Heart right ventricle (tissue), 16 donors: Measurements from ENCODE around the gene PDE3A. TPM values are rescaled to one million over a fixed set of nuclear protein-coding genes. Genes with fewer than 3 reads are reported as not detected.

Experiments
- ATAC-seq, 8 donors: fragments of 200-7000 bp; cut with Tn5 transposase; one replicate each; pipeline ENCODE4 v1.9.1; 2020; ENCODE audit warnings: mild to moderate bottlenecking in 8 of 8, moderate library complexity in 8 of 8, moderate number of reproducible peaks in 1 of 8
- DNase-seq, 2 donors: peaks; one replicate each; pipeline ENCODE4 v3.0.0-alpha.2; 2020
- H3K27ac ChIP-seq, 10 donors: fragments of 200-600 bp; sonication (generic) in 2 of 10; one replicate each; pipeline versions ENCODE4 v1.5.0 to v1.8.0; 2020 to 2022; ENCODE audit warnings: mild to moderate bottlenecking in 3 of 10
- H3K27me3 ChIP-seq, 7 donors: fragments of 200-600 bp; one replicate each; pipeline ENCODE4 v1.8.0; 2021 to 2022; ENCODE audit warnings: mild to moderate bottlenecking in 2 of 7
- H3K36me3 ChIP-seq, 9 donors: fragments of 200-600 bp; sonication (generic) in 1 of 9; one replicate each; pipeline versions ENCODE4 v1.5.0 to v1.8.0; 2020 to 2022; ENCODE audit warnings: mild to moderate bottlenecking in 2 of 9
- H3K4me1 ChIP-seq, 9 donors: fragments of 200-600 bp; sonication (generic) in 1 of 9; one replicate each; pipeline versions ENCODE4 v1.5.0 to v1.8.0; 2020 to 2022; ENCODE audit warnings: mild to moderate bottlenecking in 4 of 9
- H3K4me3 ChIP-seq, 10 donors: fragments of 200-600 bp; sonication (generic) in 2 of 10; one replicate each; pipeline versions ENCODE4 v1.5.0 to v1.8.0; 2020 to 2022; ENCODE audit warnings: mild to moderate bottlenecking in 7 of 10, moderate library complexity in 2 of 10
- H3K9me3 ChIP-seq, 11 donors: fragments of 200-600 bp in 10 of 11; sonication (generic) in 2 of 11; one replicate each; pipeline versions ENCODE4 v1.5.0 to v1.8.0; 2013 to 2022; ENCODE audit warnings: mild to moderate bottlenecking in 2 of 11, control low read depth in 1 of 11, moderate library complexity in 1 of 11
- CTCF ChIP-seq, 9 donors: fragments of 200-600 bp; sonication (generic) in 2 of 9; IDR thresholded peaks; one replicate each; pipeline versions ENCODE4 v1.5.0 to v1.8.0; 2021 to 2022; ENCODE audit warnings: antibody characterized with exemption in 9 of 9, mild to moderate bottlenecking in 5 of 9, moderate library complexity in 1 of 9
- WGBS, 2 donors: extraction: QIAGEN DNeasy Blood & Tissue Kit; methylation state at CpG; one replicate each; pipeline ENCODE4 v1.1.7; 2013; ENCODE audit warnings: inconsistent platforms in 1 of 2; 5-methylcytosine and 5-hydroxymethylcytosine counted together
- intact Hi-C, 10 donors: fragments of 100-400 bp; cut with DNase I; formaldehyde crosslinking; loops; one replicate each; pipeline versions ENCODE4 v1.11.1 to v1.14.2; 2022
- polyA plus RNA-seq, 2 donors: library from polyadenylated mRNA; stranded (reverse); fragments of 200-250 nt; gene quantifications; one replicate each; pipeline ENCODE4 v1.2.3, GENCODE V29; 2013
- total RNA-seq, 10 donors: library from RNA; stranded (reverse); fragmentation: NEBNext Ultra II Directional in 3 of 10; extraction: Animal tissue kit (Norgen Biotek cat#: 25700) in 3 of 10; gene quantifications; one replicate each; pipeline versions ENCODE4 v1.2.1 to v1.2.4, GENCODE V29; 2021 to 2023
- donor health status: Arrhythmogenic right ventricular cardiomyopathy.
- donor health status: ischemic (EF 13 %, LVEDD 7.1; RV severe dilation, severe dysfunction).
- donor health status: healthy with polysubstance abuse.
- donor health status: DM: no; HTN: yes; CAD: no.
- donor health status: DM: no; HTN: no; CAD: no.
- donor health status: ischemic (EF 25% LVEDD 6.9; RV normal size, moderate dysfunction).
- donor health status: ischemic (EF 25% LVEDD 5.7; RV mildly dilated, moderate dysfunction).
- donor health status: healthy.
- donor health status: DM: yes; HTN: yes; CAD: no.
- donor health status: Ischemic cardiomyopathy.
- donor health status: ischemic (EF 35%, LVEDD 5.7; RV mildly dilated, moderate dysfunction).
- donor health status: nonischemic (EF 11% LVEDD 7.7; RV severe dilation, severe dysfunction).
- donor health status: DM: yes; HTN: yes; CAD: no.
- donor health status: PGD.
- donor health status: ischemic (EF 29% LVEDD 5.4; RV normal size, mild dysfunction).
- donor health status: nonischemic (EF 23%, LVEDD 6.1; RV moderate dilation, normal function).

PDE3A gene
- total and polyA plus RNA-seq, 12 donors: 18.8 to 362 (median 209) TPM

GRCh38 chr12:20426191-20426590, 57.9 kb downstream of the PDE3A start:
- WGBS, 2 donors: 35 to 39% methylated on average over 5 of the region's 5 CpGs
- Histone ChIP-seq H3K4me3 (no peak overlapping the region), H3K4me1 (peaks cover 4 to 65% (median 46%) of the 10 kb centered on the region in 9 donors), H3K27ac (peak overlapping the region in 9 of 10 donors; percentile 26 to 76 (median 65)), H3K36me3 (no peaks in the 10 kb centered on the region), H3K27me3 (no peaks in the 10 kb centered on the region), H3K9me3 (no peaks in the 10 kb centered on the region)
- intact Hi-C loops: no loop called here
- no peak for TF ChIP-seq CTCF (IDR thresholded peaks at IDR 0.05)
- peak; percentile 75 to 92 (median 82) for ATAC-seq
- peak; percentile 30 to 56 for DNase-seq

DNA sequence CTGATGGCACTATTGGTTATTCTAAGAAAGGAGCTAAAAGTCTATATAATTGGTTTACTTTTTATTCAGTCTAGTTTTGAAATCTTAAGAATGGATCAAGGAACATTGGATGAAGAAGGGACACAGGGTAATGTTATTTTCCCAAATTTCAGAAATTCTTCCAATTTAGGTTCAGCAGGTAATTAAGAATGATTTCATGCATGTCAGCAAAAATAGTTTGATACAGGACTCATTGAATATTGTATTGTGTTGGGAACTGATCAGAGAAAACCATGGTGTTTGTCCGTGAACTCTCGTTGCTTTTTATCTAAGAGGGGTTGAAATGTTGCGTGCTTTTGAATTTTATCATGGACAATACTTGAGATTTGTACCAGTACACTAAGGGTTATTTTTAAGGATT, 58.6 kb downstream of the PDE3A start:
- ATAC-seq (no peak), DNase-seq (no peak)
- no peak overlapping the region for H3K4me3 ChIP-seq
- intact Hi-C loops: no loop called here
- H3K27me3 ChIP-seq: no peaks in the 10 kb centered on the region
- peaks cover 4 to 69% (median 46%) of the 10 kb centered on the region in 9 donors for H3K4me1 ChIP-seq
- H3K36me3 ChIP-seq: no peaks in the 10 kb centered on the region
- WGBS, 2 donors: 54 to 56% methylated on average over 3 of the region's 3 CpGs
- no peak for TF ChIP-seq CTCF (IDR thresholded peaks at IDR 0.05)
- no peaks in the 10 kb centered on the region for H3K9me3 ChIP-seq
- peak overlapping the region in 7 of 10 donors; percentile 26 to 76 (median 68) for H3K27ac ChIP-seq

- intact Hi-C loops: no loop called here
- no peak for TF ChIP-seq CTCF (IDR thresholded peaks at IDR 0.05)
- peak overlapping the region in 5 of 10 donors; percentile 5 to 41 (median 12) for H3K27ac ChIP-seq
Measured at GRCh38 chr12:20429852-20430251, 61.5 kb downstream of the PDE3A start.

GRCh38 chr12:20432290-20432689, 64.0 kb downstream of the PDE3A start:
- H3K36me3 ChIP-seq: no peaks in the 10 kb centered on the region
- intact Hi-C loops: no loop called here
- H3K4me1 ChIP-seq: peaks cover 2 to 77% (median 57%) of the 10 kb centered on the region in 9 donors
- ATAC-seq (no peak), DNase-seq (no peak)
- peak overlapping the region in 2 of 10 donors; percentile 13 to 14 for H3K27ac ChIP-seq
- 86 to 88% methylated on average over 1 of the region's 1 CpG for WGBS, 2 donors
- H3K9me3 ChIP-seq: no peaks in the 10 kb centered on the region
- no peaks in the 10 kb centered on the region for H3K27me3 ChIP-seq
- TF ChIP-seq CTCF (IDR thresholded peaks at IDR 0.05): no peak
- H3K4me3 ChIP-seq: no peak overlapping the region

More at GRCh38 chr12:20429852-20430251, 61.5 kb downstream of the PDE3A start:
- no peak for DNase-seq
- H3K4me3 ChIP-seq: no peak overlapping the region
- no peaks in the 10 kb centered on the region for H3K27me3 ChIP-seq
- no peaks in the 10 kb centered on the region for H3K36me3 ChIP-seq
- WGBS, 2 donors: 43 to 54% methylated on average over 2 of the region's 2 CpGs
- H3K4me1 ChIP-seq: peaks cover 4 to 77% (median 56%) of the 10 kb centered on the region in 9 donors
- no peak for ATAC-seq
- no peaks in the 10 kb centered on the region for H3K9me3 ChIP-seq
